ENCODE results near the gene EXOC1.

The EXOC1 gene

DNA sequence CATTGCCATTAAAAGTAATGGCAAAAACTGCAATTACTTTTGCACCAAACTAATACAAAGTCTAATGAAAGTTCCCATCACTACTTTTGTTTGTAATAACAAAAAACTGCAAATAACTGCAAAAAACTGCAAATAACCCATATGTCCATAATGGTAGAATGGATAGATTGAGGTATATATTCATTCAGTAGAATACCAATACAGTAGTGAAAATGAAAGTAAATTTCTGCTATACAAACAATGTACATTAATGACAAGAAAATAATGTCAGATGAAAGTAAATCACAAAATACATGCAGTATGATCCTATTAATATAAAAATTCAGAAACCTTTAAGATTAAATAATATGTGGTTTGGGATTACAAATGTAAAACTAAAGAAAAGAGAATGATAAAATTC is 54.0 kb downstream of the EXOC1 start:
- H3K4me3 ChIP-seq (ENCODE audit: low read depth, low read length): no peak overlapping the region
- in situ Hi-C loops (cut with HindIII; ENCODE audit: low sequenced_read_pairs): no loop called here
- TF ChIP-seq CTCF (IDR thresholded peaks at IDR 0.05; ENCODE audit: low read depth, low read length): no peak
- DNase-seq (ENCODE audit: low read depth, low spot score): no peak

DNA sequence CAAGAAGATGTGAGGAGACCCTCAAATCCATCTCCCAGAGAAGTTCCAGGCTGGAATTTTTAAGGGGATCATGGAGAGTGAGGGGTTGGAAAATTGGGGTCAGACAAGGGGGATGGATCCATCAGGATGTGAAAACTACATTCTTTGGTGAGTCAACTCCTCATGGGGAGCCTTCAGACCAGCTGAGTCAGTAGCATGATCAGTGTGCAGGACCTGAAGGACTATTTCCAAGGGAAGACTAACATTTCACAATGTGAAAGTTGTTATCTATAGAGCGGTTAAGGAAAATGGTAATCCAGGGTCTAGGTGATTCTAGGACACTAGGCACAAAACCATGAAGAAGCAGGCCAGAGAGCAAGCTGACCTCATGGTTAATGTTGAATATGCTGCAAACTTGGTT is 56.7 kb downstream of the EXOC1 start:
- no peak overlapping the region for H3K4me3 ChIP-seq (ENCODE audit: low read depth, low read length)
- peak; percentile 34 for DNase-seq (ENCODE audit: low read depth, low spot score)
- TF ChIP-seq CTCF (IDR thresholded peaks at IDR 0.05; ENCODE audit: low read depth, low read length): no peak
- in situ Hi-C loops (cut with HindIII; ENCODE audit: low sequenced_read_pairs): no loop called here

DNA sequence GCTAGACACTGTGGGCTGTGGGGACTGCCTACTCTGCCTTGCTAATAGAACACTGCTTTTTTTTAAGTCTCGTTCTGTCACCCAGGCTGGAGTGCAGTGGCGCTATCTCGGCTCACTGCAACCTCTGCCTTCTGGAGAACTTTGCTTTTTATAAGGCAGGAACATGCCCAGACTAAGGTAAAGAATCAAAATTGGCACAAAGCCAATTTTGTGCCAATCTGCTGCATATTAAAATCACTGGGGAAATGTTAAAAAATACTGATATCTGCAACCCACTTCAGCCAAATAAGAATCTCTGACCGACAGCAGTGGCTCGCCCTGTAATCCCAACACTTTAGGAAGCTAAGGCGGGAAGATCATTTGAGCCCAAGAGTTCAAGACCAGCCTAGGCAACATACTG is 58.8 kb downstream of the EXOC1 start:
- TF ChIP-seq CTCF (IDR thresholded peaks at IDR 0.05; ENCODE audit: low read depth, low read length): no peak
- in situ Hi-C loops (cut with HindIII; ENCODE audit: low sequenced_read_pairs): no loop called here
- no peak overlapping the region for H3K4me3 ChIP-seq (ENCODE audit: low read depth, low read length)
- no peak for DNase-seq (ENCODE audit: low read depth, low spot score)

DNA sequence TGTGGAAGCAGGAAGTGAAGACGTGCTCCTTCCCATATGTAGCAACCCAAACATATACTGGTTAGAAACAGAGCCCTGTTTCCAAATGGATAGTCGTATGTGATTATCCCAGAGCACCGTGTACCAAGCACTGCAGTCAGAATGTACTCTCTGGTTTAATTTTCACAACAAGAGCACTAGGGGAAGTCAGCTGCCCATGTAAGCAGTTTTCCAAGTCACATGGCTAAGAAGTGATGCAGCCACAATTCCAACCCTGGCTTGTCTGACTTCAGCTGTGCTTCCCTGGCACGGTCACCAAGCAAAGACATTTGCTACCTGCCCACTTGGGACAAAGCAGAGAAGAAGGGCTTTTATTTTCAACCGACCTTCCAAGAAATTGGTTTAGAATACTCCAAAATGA is 67.1 kb downstream of the EXOC1 start:
- no peak for TF ChIP-seq CTCF (IDR thresholded peaks at IDR 0.05; ENCODE audit: low read depth, low read length)
- DNase-seq (ENCODE audit: low read depth, low spot score): no peak
- no peak overlapping the region for H3K4me3 ChIP-seq (ENCODE audit: low read depth, low read length)
- in situ Hi-C loops (cut with HindIII; ENCODE audit: low sequenced_read_pairs): no loop called here

GRCh38 chr4:55921093-55921492 is 67.6 kb downstream of the EXOC1 start:
- no peak overlapping the region for H3K4me3 ChIP-seq (ENCODE audit: low read depth, low read length)
- in situ Hi-C loops (cut with HindIII; ENCODE audit: low sequenced_read_pairs): no loop called here
- no peak for DNase-seq (ENCODE audit: low read depth, low spot score)
- TF ChIP-seq CTCF (IDR thresholded peaks at IDR 0.05; ENCODE audit: low read depth, low read length): no peak

GRCh38 chr4:55925241-55925640 is 71.8 kb downstream of the EXOC1 start:
- DNase-seq (ENCODE audit: low read depth, low spot score): no peak
- H3K4me3 ChIP-seq (ENCODE audit: low read depth, low read length): no peak overlapping the region
- TF ChIP-seq CTCF (IDR thresholded peaks at IDR 0.05; ENCODE audit: low read depth, low read length): no peak
- in situ Hi-C loops (cut with HindIII; ENCODE audit: low sequenced_read_pairs): no loop called here

- no peak for TF ChIP-seq CTCF (IDR thresholded peaks at IDR 0.05; ENCODE audit: low read depth, low read length)
- H3K4me3 ChIP-seq (ENCODE audit: low read depth, low read length): no peak overlapping the region
- in situ Hi-C loops (cut with HindIII; ENCODE audit: low sequenced_read_pairs): no loop called here
- DNase-seq (ENCODE audit: low read depth, low spot score): no peak
These were observed 73.2 kb downstream of the EXOC1 start for GRCh38 chr4:55926610-55927009.

Measured in astrocyte of the spinal cord (primary cell).